ENCODE results near the gene MAST4. TPM values are rescaled to one million over a fixed set of nuclear protein-coding genes. Genes with fewer than 3 reads are reported as not detected.
"Not testable (repeated sequence)": the region's sequence is repeated elsewhere in the genome, so short reads cannot be mapped to it uniquely, and the experiment has no call there.

The MAST4 gene
- total and polyA plus RNA-seq, 5 experiments from 2014 or later = 4.5 to 19.4 (median 10.3) TPM

- peaks cover 2 to 28% (median 4%) of the 10 kb centered on the region in 5 donors for H3K27me3 Mint-ChIP-seq
- H3K36me3 Mint-ChIP-seq, H3K27ac Mint-ChIP-seq, ATAC-seq, POLR2A ChIA-PET, H3K4me1 Mint-ChIP-seq, H3K9me3 Mint-ChIP-seq, DNase-seq, H3K4me3 Mint-ChIP-seq: not testable (repeated sequence)
Observed at GRCh38 chr5:66695840-66696239, 99.6 kb downstream of the MAST4 start.

GRCh38 chr5:66697796-66698564 is 101.8 kb downstream of the MAST4 start:
- ATAC-seq = no peak
- Mint-ChIP-seq H3K4me3 (no peak overlapping the region), H3K27ac (no peak overlapping the region), H3K4me1 (no peaks in the 10 kb centered on the region), H3K9me3 (peaks cover 0 to 6% (median 0%) of the 10 kb centered on the region in 9 donors), H3K36me3 (no peaks in the 10 kb centered on the region), H3K27me3 (peaks cover 0 to 30% (median 11%) of the 10 kb centered on the region in 5 donors)
- DNase-seq = no peak
- POLR2A ChIA-PET = no interaction called here

GRCh38 chr5:66701244-66701643 is 105.1 kb downstream of the MAST4 start:
- DNase-seq (no peak), ATAC-seq (no peak)
- H3K27ac Mint-ChIP-seq = no peak overlapping the region
- no peak overlapping the region for H3K4me3 Mint-ChIP-seq
- H3K4me1 Mint-ChIP-seq = no peaks in the 10 kb centered on the region
- H3K9me3 Mint-ChIP-seq = peaks cover 0 to 3% (median 0%) of the 10 kb centered on the region in 9 donors
- H3K27me3 Mint-ChIP-seq = peaks cover 0 to 33% (median 9%) of the 10 kb centered on the region in 5 donors
- no peaks in the 10 kb centered on the region for H3K36me3 Mint-ChIP-seq
- POLR2A ChIA-PET = no interaction called here

- POLR2A ChIA-PET = no interaction called here
- Mint-ChIP-seq H3K4me3 (no peak overlapping the region), H3K36me3 (no peaks in the 10 kb centered on the region), H3K4me1 (no peaks in the 10 kb centered on the region), H3K27ac (no peak overlapping the region), H3K9me3 (no peaks in the 10 kb centered on the region), H3K27me3 (peaks cover 0 to 33% (median 6%) of the 10 kb centered on the region in 5 donors)
- DNase-seq (no peak), ATAC-seq (no peak)
Observed at GRCh38 chr5:66702426-66702825, 106.2 kb downstream of the MAST4 start.

GRCh38 chr5:66704790-66705425 is 108.7 kb downstream of the MAST4 start:
- H3K27ac Mint-ChIP-seq = no peak overlapping the region
- H3K27me3 Mint-ChIP-seq = peaks cover 0 to 14% (median 2%) of the 10 kb centered on the region in 5 donors
- H3K4me3 Mint-ChIP-seq = no peak overlapping the region
- H3K4me1 Mint-ChIP-seq = no peaks in the 10 kb centered on the region
- no peaks in the 10 kb centered on the region for H3K9me3 Mint-ChIP-seq
- ATAC-seq = no peak
- H3K36me3 Mint-ChIP-seq = no peaks in the 10 kb centered on the region
- POLR2A ChIA-PET = no interaction called here
- DNase-seq = no peak

GRCh38 chr5:66708368-66708767 is 112.2 kb downstream of the MAST4 start:
- Mint-ChIP-seq H3K4me1 (no peaks in the 10 kb centered on the region), H3K27ac (no peak overlapping the region), H3K4me3 (no peak overlapping the region), H3K36me3 (peaks cover 0 to 16% (median 5%) of the 10 kb centered on the region in 3 donors), H3K9me3 (peaks cover 6 to 22% (median 13%) of the 10 kb centered on the region in 9 donors), H3K27me3 (peaks cover 0 to 4% (median 3%) of the 10 kb centered on the region in 5 donors)
- POLR2A ChIA-PET = no interaction called here
- no peak for DNase-seq
- no peak for ATAC-seq

GRCh38 chr5:66710557-66711088 is 114.4 kb downstream of the MAST4 start:
- H3K27me3 Mint-ChIP-seq = peaks cover 0 to 12% (median 10%) of the 10 kb centered on the region in 5 donors
- H3K9me3 Mint-ChIP-seq = peaks cover 6 to 31% (median 18%) of the 10 kb centered on the region in 9 donors
- POLR2A ChIA-PET = no interaction called here
- no peaks in the 10 kb centered on the region for H3K4me1 Mint-ChIP-seq
- ATAC-seq (no peak), DNase-seq (no peak)
- H3K27ac Mint-ChIP-seq = no peak overlapping the region
- H3K36me3 Mint-ChIP-seq = peaks cover 0 to 16% (median 5%) of the 10 kb centered on the region in 3 donors
- no peak overlapping the region for H3K4me3 Mint-ChIP-seq

- Mint-ChIP-seq H3K4me1 (no peaks in the 10 kb centered on the region), H3K27me3 (peaks cover 0 to 12% (median 8%) of the 10 kb centered on the region in 5 donors), H3K4me3 (no peak overlapping the region), H3K9me3 (peaks cover 6 to 31% (median 18%) of the 10 kb centered on the region in 9 donors), H3K27ac (no peak overlapping the region), H3K36me3 (peaks cover 0 to 16% (median 5%) of the 10 kb centered on the region in 3 donors)
- ATAC-seq (no peak), DNase-seq (no peak)
- POLR2A ChIA-PET = no interaction called here
Observed at GRCh38 chr5:66713998-66714397, 117.8 kb downstream of the MAST4 start.

- Mint-ChIP-seq H3K4me1 (no peaks in the 10 kb centered on the region), H3K27me3 (peaks cover 0 to 25% (median 9%) of the 10 kb centered on the region in 5 donors), H3K4me3 (no peak overlapping the region), H3K9me3 (peaks cover 0 to 16% (median 7%) of the 10 kb centered on the region in 9 donors), H3K36me3 (peaks cover 0 to 6% (median 0%) of the 10 kb centered on the region in 3 donors), H3K27ac (no peak overlapping the region)
- DNase-seq = no peak
- ATAC-seq = no peak
- POLR2A ChIA-PET = no interaction called here
Observed at GRCh38 chr5:66717455-66718373, 121.5 kb downstream of the MAST4 start.

- Mint-ChIP-seq H3K36me3 (no peaks in the 10 kb centered on the region), H3K4me1 (no peaks in the 10 kb centered on the region), H3K4me3 (no peak overlapping the region), H3K27ac (peak overlapping the region in 1 of 10 donors; percentile 11), H3K9me3 (peaks cover 0 to 8% (median 0%) of the 10 kb centered on the region in 9 donors), H3K27me3 (peaks cover 0 to 27% (median 9%) of the 10 kb centered on the region in 5 donors)
- POLR2A ChIA-PET = no interaction called here
- no peak for DNase-seq
- no peak for ATAC-seq
Observed at GRCh38 chr5:66718374-66719002, 122.3 kb downstream of the MAST4 start.

- Mint-ChIP-seq H3K9me3 (no peaks in the 10 kb centered on the region), H3K27ac (no peak overlapping the region), H3K4me3 (no peak overlapping the region), H3K27me3 (peaks cover 0 to 16% (median 7%) of the 10 kb centered on the region in 5 donors), H3K36me3 (no peaks in the 10 kb centered on the region), H3K4me1 (no peaks in the 10 kb centered on the region)
- no peak for DNase-seq
- POLR2A ChIA-PET = no interaction called here
- ATAC-seq = no peak
Observed at GRCh38 chr5:66720780-66721179, 124.6 kb downstream of the MAST4 start.

- POLR2A ChIA-PET = no interaction called here
- Mint-ChIP-seq H3K27me3 (peaks cover 2 to 19% (median 7%) of the 10 kb centered on the region in 5 donors), H3K4me3 (no peak overlapping the region), H3K27ac (no peak overlapping the region), H3K4me1 (no peaks in the 10 kb centered on the region), H3K9me3 (no peaks in the 10 kb centered on the region), H3K36me3 (no peaks in the 10 kb centered on the region)
- DNase-seq = no peak
- ATAC-seq = no peak
Observed at GRCh38 chr5:66722686-66723085, 126.5 kb downstream of the MAST4 start.
